ENCODE results near the gene P3R3URF.

The P3R3URF gene

DNA sequence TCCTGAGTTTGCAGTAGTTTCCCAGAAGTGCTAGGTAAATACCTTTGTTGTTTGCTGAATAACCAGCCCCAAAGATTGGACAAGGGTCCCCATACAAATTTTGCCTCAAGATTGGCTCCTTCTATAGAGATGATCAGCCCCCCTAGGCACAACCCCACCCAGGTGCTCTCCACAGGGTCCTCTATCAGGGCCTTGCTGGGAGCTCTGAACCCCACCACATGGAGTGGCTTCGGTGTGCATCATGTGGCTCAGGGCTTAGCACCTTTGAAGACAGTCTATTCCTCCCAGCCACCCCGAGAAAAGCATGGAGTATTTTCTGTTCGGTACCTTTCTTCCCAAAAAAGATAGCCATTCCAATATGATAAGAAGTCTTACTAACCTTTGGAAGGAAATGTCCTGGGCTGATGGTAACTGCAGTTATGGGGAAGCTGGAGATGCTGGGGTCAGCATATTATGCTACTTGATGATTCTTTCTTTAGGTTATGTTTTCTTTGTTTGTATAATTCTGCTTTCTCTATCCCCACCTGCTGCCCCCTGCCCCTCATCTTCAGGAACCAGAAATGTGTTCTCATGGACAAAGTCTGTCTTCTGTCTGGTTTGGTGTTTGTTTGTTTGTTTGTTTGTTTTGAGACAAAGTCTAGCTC, 6.4 kb downstream of the P3R3URF start:
- Mint-ChIP-seq H3K36me3 (no peaks in the 10 kb centered on the region), H3K4me1 (ENCODE audit: low read depth) (peaks cover 17% of the 10 kb centered on the region), H3K27ac (no peak overlapping the region), H3K27me3 (no peaks in the 10 kb centered on the region), H3K4me3 (no peak overlapping the region), H3K9me3 (ENCODE audit: low read depth) (no peaks in the 10 kb centered on the region)

DNA sequence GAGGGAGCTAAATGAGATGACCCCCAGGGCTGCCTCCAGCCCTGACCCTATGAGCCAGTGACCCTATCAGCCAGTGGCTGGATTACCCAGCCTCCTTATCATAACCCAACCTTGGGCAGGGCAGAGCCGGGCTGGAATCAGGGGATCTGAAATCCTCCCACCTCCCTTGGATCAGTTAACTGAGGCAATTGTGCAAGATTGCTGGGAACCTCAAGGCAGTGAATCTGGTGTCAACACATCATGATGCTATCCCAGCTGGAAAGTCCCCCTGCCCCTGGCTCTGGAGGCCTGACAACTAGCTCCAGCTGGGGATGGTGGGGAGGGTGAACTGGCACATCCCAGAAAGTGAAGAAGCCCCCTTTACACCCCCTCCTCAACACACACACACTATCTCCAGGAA, 7.8 kb downstream of the P3R3URF start:
- Mint-ChIP-seq H3K27ac (no peak overlapping the region), H3K36me3 (no peaks in the 10 kb centered on the region), H3K4me3 (no peak overlapping the region), H3K9me3 (ENCODE audit: low read depth) (no peaks in the 10 kb centered on the region), H3K27me3 (no peaks in the 10 kb centered on the region), H3K4me1 (ENCODE audit: low read depth) (peaks cover 17% of the 10 kb centered on the region)

DNA sequence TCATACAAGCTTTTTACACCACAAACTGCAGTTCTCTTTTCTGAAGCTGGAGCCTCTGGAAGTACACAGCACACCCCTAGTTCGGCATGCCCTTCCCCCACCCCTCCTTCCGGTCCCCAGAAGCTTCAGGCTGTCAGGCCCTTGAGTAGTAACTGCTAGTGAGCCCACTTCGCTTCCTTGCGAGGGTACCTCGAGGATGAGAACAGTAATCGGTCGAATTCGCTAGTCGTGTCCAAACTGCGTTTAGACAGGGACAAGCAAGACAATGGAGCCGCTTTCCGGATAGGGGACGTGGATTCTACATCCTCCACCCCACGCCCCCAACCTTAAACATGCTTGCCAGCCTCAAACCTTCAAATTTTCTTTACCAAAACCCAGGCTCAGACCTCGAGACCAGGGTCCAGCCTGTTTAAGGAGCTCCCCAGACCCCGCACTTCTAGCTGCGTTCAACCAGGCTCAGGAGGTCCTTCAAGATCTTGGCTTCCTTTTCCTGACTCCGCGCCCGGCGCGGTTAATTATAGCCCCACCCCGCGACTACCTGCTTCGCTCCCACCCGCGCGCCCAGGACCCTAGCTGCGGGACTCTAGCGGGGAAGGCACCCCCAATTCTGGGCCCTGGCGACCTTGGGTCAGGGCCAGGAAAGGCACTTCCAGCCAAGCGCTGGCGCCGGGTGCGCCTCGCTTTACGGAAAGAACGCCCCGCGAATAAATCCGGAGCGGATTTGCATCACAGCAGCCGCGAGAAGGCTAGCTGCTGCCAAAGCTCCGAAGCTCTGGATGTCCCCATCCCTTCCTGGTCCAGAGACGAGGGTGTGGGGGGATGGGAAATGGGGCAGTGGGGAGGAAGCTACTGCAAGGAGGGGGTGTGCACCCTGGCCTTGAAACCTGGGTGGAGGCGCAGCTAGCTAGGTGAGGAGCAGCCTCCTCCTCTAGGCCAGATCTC, 9.5 kb downstream of the P3R3URF start:
- no peaks in the 10 kb centered on the region for H3K27me3 Mint-ChIP-seq
- H3K36me3 Mint-ChIP-seq = no peaks in the 10 kb centered on the region
- H3K27ac Mint-ChIP-seq = peak overlapping the region; percentile 89
- H3K4me3 Mint-ChIP-seq = peak overlapping the region; percentile 86
- no peaks in the 10 kb centered on the region for H3K9me3 Mint-ChIP-seq (ENCODE audit: low read depth)
- H3K4me1 Mint-ChIP-seq (ENCODE audit: low read depth) = peaks cover 17% of the 10 kb centered on the region

DNA sequence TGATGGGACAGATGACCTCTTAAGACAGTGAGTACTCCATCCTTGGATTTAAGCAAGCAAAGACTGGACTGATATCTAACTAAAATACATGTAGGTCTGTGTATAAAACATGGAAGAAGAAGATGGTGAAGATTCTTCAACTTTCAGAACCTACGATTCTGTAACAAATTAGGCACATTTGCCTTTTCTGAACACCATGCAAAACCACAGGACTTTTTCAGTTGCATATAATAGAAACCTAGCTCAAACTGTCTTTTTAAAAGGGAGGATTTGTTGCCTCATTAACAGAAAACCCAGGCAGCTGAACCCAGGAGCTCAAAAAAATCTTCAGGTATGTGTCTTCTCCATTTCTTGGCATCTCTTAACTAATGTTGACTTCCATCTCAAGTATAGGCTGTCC, 16.1 kb downstream of the P3R3URF start:
- Mint-ChIP-seq H3K27me3 (no peaks in the 10 kb centered on the region), H3K27ac (no peak overlapping the region), H3K4me3 (no peak overlapping the region), H3K36me3 (no peaks in the 10 kb centered on the region), H3K9me3 (ENCODE audit: low read depth) (no peaks in the 10 kb centered on the region), H3K4me1 (ENCODE audit: low read depth) (no peaks in the 10 kb centered on the region)

DNA sequence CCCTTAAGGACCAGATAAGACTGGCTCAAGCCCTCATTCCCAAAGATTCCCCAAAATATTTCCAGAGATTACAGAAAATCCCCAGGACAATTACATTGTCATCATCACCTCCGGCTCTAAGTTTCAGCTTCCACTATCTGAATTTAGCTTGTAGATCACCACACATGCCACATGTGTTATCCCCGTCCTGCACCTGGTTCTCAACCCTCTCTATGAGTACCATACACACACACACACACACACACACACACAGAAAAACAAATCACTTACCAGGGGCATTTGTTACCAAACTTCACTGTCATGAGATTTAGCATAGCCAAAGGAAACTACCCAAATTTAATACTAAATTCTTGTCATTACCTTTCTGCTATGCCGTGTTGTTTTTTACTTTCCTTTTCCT, 16.8 kb downstream of the P3R3URF start:
- Mint-ChIP-seq H3K27me3 (no peaks in the 10 kb centered on the region), H3K4me3 (no peak overlapping the region), H3K27ac (no peak overlapping the region), H3K4me1 (ENCODE audit: low read depth) (no peaks in the 10 kb centered on the region), H3K9me3 (ENCODE audit: low read depth) (no peaks in the 10 kb centered on the region), H3K36me3 (no peaks in the 10 kb centered on the region)

DNA sequence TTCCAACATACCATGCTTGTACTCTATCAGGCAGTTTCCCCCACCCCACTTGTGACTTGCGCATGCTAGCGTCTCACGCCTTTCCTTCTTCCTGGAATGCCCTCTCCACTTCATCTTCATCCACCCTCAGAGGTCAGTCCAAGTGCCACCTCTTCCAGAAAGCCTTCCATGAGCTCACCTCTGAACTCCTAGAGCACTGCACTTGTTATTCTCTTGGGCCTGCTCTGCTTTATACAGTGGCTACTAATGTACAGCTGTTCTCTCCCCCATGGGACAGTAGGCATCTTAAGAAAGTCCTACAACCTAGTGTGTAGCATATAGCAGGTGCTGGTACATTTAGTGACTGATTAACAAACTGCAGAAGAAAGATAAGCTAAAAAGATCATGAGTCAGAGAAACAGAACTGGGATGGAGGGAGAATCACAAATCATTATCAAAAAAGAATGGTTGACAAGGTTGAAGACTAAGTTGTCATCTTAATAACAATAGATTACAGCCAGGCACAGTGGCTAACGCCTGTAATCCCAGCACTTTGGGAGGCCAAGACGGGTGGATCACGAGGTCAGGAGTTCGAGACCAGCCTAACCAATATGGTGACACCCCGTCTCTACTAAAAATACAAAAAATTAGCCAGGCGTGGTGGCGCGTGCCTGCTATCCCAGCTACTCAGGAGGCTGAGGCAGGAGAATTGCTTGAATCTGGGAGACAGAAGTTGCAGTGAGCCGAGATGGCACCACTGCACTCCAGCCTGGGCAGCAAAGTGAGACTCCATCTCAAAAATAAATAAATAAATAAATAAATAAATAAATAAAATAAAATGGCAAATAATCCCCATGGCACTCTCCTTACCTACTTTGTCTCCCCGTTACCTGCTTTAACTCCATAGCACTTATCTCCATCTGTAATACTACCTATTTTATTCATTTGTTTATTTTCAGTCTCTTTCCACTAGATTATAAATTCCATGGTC, 17.7 kb downstream of the P3R3URF start:
- no peak overlapping the region for H3K4me3 Mint-ChIP-seq
- H3K36me3 Mint-ChIP-seq = no peaks in the 10 kb centered on the region
- H3K27ac Mint-ChIP-seq = no peak overlapping the region
- H3K27me3 Mint-ChIP-seq = no peaks in the 10 kb centered on the region
- no peaks in the 10 kb centered on the region for H3K4me1 Mint-ChIP-seq (ENCODE audit: low read depth)
- no peaks in the 10 kb centered on the region for H3K9me3 Mint-ChIP-seq (ENCODE audit: low read depth)

DNA sequence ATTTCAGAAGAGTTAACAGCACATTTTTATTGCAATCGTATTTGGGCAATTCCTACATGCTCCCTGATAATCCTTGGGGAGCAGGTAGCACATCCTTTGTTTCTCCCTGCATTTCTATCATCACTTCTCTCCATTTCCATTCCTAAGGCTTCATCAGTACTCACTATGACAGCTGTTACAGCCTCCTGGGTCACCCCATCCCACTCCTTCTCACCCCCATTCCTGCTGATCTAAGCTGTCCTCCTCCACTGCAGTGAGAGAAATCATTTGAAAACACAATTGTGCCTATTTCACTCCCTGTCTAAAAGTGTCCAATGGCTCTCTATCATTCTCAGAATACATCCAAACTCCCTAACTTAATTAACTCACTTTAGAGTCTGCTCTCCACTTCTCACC, 18.4 kb downstream of the P3R3URF start:
- H3K27me3 Mint-ChIP-seq = no peaks in the 10 kb centered on the region
- no peaks in the 10 kb centered on the region for H3K36me3 Mint-ChIP-seq
- H3K4me1 Mint-ChIP-seq (ENCODE audit: low read depth) = no peaks in the 10 kb centered on the region
- no peaks in the 10 kb centered on the region for H3K9me3 Mint-ChIP-seq (ENCODE audit: low read depth)
- no peak overlapping the region for H3K27ac Mint-ChIP-seq
- no peak overlapping the region for H3K4me3 Mint-ChIP-seq

DNA sequence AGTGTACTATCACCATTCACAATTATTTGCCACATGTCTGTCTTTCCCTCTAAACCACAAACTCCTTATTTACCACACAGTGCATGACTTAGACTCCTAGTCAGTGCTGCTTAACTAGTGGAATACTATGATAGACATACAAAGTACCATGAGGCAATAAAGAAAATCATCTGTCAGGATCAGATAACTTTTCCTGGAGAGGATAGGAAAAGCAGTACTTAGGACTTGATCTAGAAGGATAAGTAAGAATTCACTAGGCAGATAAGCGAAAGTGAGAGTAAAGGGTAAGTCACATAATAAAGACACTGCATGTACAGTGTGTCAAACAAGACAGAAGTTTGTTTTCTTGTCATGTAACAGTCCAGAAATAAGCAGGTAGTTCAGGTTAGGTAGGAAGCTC, 22.6 kb downstream of the P3R3URF start:
- no peak overlapping the region for H3K4me3 Mint-ChIP-seq
- H3K4me1 Mint-ChIP-seq (ENCODE audit: low read depth) = no peaks in the 10 kb centered on the region
- H3K27me3 Mint-ChIP-seq = no peaks in the 10 kb centered on the region
- no peaks in the 10 kb centered on the region for H3K36me3 Mint-ChIP-seq
- H3K27ac Mint-ChIP-seq = no peak overlapping the region
- no peaks in the 10 kb centered on the region for H3K9me3 Mint-ChIP-seq (ENCODE audit: low read depth)

DNA sequence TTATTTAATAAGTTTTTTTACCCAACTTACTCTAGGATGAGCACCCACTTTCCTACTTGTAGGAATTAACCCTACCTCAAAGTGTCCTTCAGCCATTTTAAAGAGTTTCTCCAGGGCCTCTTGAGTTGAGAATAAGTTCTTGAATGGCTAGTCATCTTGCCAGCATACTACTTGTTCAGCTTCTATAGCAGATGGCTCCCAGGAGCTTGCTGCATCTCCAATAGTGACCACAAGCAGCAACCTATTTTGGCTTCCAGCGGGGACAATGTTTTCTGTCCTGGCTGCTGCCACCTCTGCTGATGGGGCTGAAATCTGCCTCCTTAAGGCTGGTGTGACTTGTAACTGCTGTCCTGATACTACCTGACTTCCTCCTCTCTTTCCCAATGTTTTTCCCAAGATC, 23.1 kb downstream of the P3R3URF start:
- no peaks in the 10 kb centered on the region for H3K9me3 Mint-ChIP-seq (ENCODE audit: low read depth)

DNA sequence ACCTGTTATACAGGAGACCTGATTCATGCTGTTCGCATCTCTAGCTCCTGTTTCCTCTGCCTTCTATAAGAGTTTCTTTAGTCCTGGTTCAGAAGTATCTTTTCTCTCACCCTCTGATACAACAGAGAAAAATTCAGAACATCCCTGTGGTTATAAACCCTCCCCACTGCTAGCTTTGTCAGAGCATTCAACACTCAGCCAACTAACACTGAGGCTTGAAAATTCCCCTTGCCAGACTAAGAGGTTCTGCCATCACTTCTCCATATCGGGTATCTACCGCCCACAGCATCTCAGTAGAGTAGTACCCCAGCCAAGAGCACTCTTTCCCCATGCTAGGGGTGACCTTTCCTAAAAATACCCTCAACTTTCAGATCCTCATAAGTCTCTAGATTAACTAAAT, 24.3 kb downstream of the P3R3URF start:
- Mint-ChIP-seq H3K27me3 (no peaks in the 10 kb centered on the region), H3K4me3 (no peak overlapping the region), H3K4me1 (ENCODE audit: low read depth) (no peaks in the 10 kb centered on the region), H3K27ac (no peak overlapping the region), H3K9me3 (ENCODE audit: low read depth) (no peaks in the 10 kb centered on the region), H3K36me3 (no peaks in the 10 kb centered on the region)

More for the DNA sequence above, 23.1 kb downstream of the P3R3URF start:
- Mint-ChIP-seq H3K27me3 (no peaks in the 10 kb centered on the region), H3K4me3 (no peak overlapping the region), H3K27ac (no peak overlapping the region), H3K4me1 (ENCODE audit: low read depth) (no peaks in the 10 kb centered on the region), H3K36me3 (no peaks in the 10 kb centered on the region)

DNA sequence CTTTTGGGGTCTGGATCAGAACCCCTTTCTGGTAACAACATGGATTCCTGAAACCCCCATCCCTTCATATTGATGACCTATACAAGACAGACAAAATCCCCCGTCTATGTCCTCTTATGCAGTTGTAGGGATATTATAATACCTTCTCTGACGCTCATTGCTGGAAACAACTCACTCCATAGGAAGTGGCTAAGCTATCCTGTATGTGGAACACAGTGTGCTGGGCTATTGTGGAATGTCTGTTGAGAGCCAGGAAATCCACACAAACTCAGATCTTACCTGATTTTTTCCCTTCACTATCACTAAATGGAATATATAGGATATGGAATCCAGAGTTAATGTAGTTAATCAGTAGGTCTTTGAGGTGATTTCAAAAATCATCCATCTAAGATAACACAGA, 26.2 kb downstream of the P3R3URF start:
- H3K27ac Mint-ChIP-seq = no peak overlapping the region

DNA sequence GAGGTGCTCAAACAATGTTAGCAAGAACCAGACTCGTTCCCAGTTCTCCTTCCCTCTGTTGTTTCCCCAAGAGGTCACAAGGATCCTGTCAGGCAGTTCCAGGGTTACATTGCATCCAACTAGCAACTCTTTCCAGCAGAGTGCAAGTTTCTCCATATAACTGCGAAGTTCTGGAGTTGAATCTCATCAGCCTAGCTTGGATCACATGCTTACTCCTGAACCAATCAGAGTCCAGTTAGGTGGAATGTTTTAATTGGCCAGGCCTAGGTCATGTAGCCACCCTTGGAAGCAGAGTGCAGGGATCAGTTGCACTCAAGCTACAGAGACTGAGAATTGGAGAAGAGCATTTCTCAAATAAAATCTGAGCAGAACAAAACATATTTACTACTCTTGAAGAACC, 28.0 kb downstream of the P3R3URF start:
- H3K9me3 Mint-ChIP-seq (ENCODE audit: low read depth) = no peaks in the 10 kb centered on the region

More for the DNA sequence above, 26.2 kb downstream of the P3R3URF start:
- no peak overlapping the region for H3K4me3 Mint-ChIP-seq
- H3K9me3 Mint-ChIP-seq (ENCODE audit: low read depth) = no peaks in the 10 kb centered on the region
- no peaks in the 10 kb centered on the region for H3K4me1 Mint-ChIP-seq (ENCODE audit: low read depth)
- H3K36me3 Mint-ChIP-seq = no peaks in the 10 kb centered on the region
- H3K27me3 Mint-ChIP-seq = no peaks in the 10 kb centered on the region

DNA sequence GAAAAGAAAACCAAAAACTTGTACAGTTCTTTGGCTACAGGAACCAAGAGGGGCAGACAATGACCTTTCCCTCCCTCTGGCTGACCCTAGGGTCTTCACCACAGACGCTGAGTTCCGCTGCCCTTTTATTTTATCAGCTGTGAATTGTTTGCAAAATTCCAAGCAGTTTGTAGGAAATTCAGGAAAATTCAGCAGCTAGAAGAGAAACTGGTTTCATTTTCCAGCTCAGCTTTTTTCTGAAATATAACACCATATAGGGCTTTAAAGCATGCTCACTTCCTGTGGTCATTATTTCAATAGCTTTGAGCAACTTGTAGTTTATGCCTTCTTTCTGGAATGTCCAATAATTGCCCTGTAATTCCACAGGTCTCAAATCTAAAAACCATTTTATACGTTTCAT, 38.4 kb downstream of the P3R3URF start:
- peaks cover 8% of the 10 kb centered on the region for H3K4me1 Mint-ChIP-seq (ENCODE audit: low read depth)
- H3K4me3 Mint-ChIP-seq = no peak overlapping the region
- H3K36me3 Mint-ChIP-seq = no peaks in the 10 kb centered on the region
- H3K27ac Mint-ChIP-seq = no peak overlapping the region
- no peaks in the 10 kb centered on the region for H3K9me3 Mint-ChIP-seq (ENCODE audit: low read depth)
- peaks cover 19% of the 10 kb centered on the region for H3K27me3 Mint-ChIP-seq

More for the DNA sequence above, 28.0 kb downstream of the P3R3URF start:
- no peak overlapping the region for H3K4me3 Mint-ChIP-seq
- H3K4me1 Mint-ChIP-seq (ENCODE audit: low read depth) = no peaks in the 10 kb centered on the region
- no peak overlapping the region for H3K27ac Mint-ChIP-seq
- no peaks in the 10 kb centered on the region for H3K27me3 Mint-ChIP-seq
- H3K36me3 Mint-ChIP-seq = no peaks in the 10 kb centered on the region

DNA sequence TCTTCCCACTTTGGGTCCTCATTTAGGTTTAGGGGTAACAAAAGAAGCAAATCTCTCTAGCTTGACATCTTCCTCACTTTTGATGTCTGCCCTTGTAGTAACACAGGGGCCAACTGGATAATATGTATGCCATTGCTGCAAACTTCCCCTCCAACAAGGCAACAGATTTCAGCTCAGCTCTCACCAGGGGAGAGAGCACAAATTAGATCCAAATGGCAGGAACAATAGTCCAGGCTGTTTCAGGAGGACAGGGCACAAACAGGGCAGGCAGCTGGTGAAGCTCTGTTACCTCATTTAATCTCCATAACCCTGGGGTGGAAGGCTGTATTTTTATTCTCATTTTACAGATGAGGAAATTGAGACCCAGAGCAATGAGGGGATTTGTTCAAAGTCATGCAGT, 39.6 kb downstream of the P3R3URF start:
- H3K9me3 Mint-ChIP-seq (ENCODE audit: low read depth) = no peaks in the 10 kb centered on the region
- no peaks in the 10 kb centered on the region for H3K36me3 Mint-ChIP-seq
- peaks cover 17% of the 10 kb centered on the region for H3K4me1 Mint-ChIP-seq (ENCODE audit: low read depth)
- H3K27me3 Mint-ChIP-seq = peaks cover 22% of the 10 kb centered on the region
- H3K4me3 Mint-ChIP-seq = no peak overlapping the region
- H3K27ac Mint-ChIP-seq = no peak overlapping the region
